A549 (cell line): ENCODE results near the gene ERAP2. TPM values are rescaled to one million over a fixed set of nuclear protein-coding genes. Genes with fewer than 3 reads are reported as not detected.
A peak's percentile ranks its signal among the peaks of the same experiment; 100 is the strongest.

Experiments
- ATOH8 ChIP-seq: fragments of 250-450 bp; sonication (Bioruptor Pico); IDR thresholded peaks from 2 replicates; pipeline ENCODE4 v1.5.0; 2020; ENCODE audit warnings: low read depth, mild to moderate bottlenecking, moderate library complexity
- BHLHE40 ChIP-seq: IDR thresholded peaks from 2 replicates; pipeline ENCODE4 v1.6.1; 2012; ENCODE audit warnings: low read depth, low read length, inconsistent platforms
- CEBPB ChIP-seq, 2 experiments: fragments of >200 bp in 1 of 2; sonication (Bioruptor Twin) in 1 of 2; formaldehyde crosslinking in 1 of 2; IDR thresholded peaks; 2 replicates each; pipeline ENCODE4 v1.6.1; 2012 to 2016
- CHD4 ChIP-seq: fragments of 200-600 bp; sonication (generic); IDR thresholded peaks from 2 replicates; pipeline ENCODE4 v1.6.1; 2016; ENCODE audit warnings: antibody characterized with exemption, mild to moderate bottlenecking, borderline replicate concordance
- HEYL ChIP-seq: fragments of 250-450 bp; sonication (Bioruptor Pico); IDR thresholded peaks from 2 replicates; pipeline ENCODE4 v1.8.0; 2021; ENCODE audit warnings: mild to moderate bottlenecking, moderate library complexity
- HMGXB4 ChIP-seq: fragments of 250-450 bp; sonication (Bioruptor Pico); IDR thresholded peaks from 2 replicates; pipeline ENCODE4 v1.5.0; 2021; ENCODE audit warnings: mild to moderate bottlenecking, moderate library complexity, borderline replicate concordance
- HOXB13 ChIP-seq: fragments of 250-450 bp; sonication (Bioruptor Pico); IDR thresholded peaks from 2 replicates; pipeline ENCODE4 v1.5.0; 2020; ENCODE audit warnings: low read depth, mild to moderate bottlenecking, moderate library complexity
- JUN ChIP-seq, 2 experiments: fragments of >200 bp; sonication (Bioruptor Twin); formaldehyde crosslinking; IDR thresholded peaks; 2 replicates in 1 of 2; 3 replicates in 1 of 2; pipeline ENCODE4 v1.6.1; 2016 to 2017
- MAFK ChIP-seq: fragments of 450-650 bp; IDR thresholded peaks from 2 replicates; pipeline ENCODE4 v1.6.1; 2014; ENCODE audit not compliant: partially characterized antibody
- MYC ChIP-seq: IDR thresholded peaks from 2 replicates; pipeline ENCODE4 v1.6.1; 2012; ENCODE audit warnings: mild to moderate bottlenecking, inconsistent platforms, low read length, improper control_type of control experiment, borderline replicate concordance
- NPAS2 ChIP-seq: fragments of 250-450 bp; sonication (Bioruptor Pico); IDR thresholded peaks from 2 replicates; pipeline ENCODE4 v1.8.0; 2022; ENCODE audit warnings: mild to moderate bottlenecking, moderate library complexity, borderline replicate concordance
- NR3C1 ChIP-seq: fragments of >200 bp; sonication (Bioruptor Twin); formaldehyde crosslinking; IDR thresholded peaks from 3 replicates; pipeline ENCODE4 v1.6.1; 2017
- PBX3 ChIP-seq: IDR thresholded peaks from 2 replicates; pipeline ENCODE4 v1.6.1; 2012
- RARB ChIP-seq: fragments of 250-450 bp; sonication (Bioruptor Pico); IDR thresholded peaks from 2 replicates; pipeline ENCODE4 v1.8.0; 2021; ENCODE audit warnings: mild to moderate bottlenecking, moderate library complexity
- RCOR1 ChIP-seq: fragments of 150-350 bp; IDR thresholded peaks from 2 replicates; pipeline ENCODE4 v1.6.1; 2014; ENCODE audit warnings: antibody characterized with exemption, low read length, low read depth
- RFX5 ChIP-seq: fragments of 450-650 bp; IDR thresholded peaks from 2 replicates; pipeline ENCODE4 v1.7.1; 2014; ENCODE audit warnings: antibody characterized with exemption, mild to moderate bottlenecking, moderate library complexity
- SMC3 ChIP-seq: fragments of >200 bp; sonication (Bioruptor Twin); formaldehyde crosslinking; IDR thresholded peaks from 3 replicates; pipeline ENCODE4 v1.6.1; 2018; ENCODE audit warnings: inconsistent platforms
- SREBF2 ChIP-seq: fragments of 450-650 bp; IDR thresholded peaks from 2 replicates; pipeline ENCODE4 v1.6.1; 2014; ENCODE audit warnings: mild to moderate bottlenecking, moderate library complexity
- TFCP2L1 ChIP-seq: fragments of 250-450 bp; sonication (Bioruptor Pico); IDR thresholded peaks from 2 replicates; pipeline ENCODE4 v1.5.0; 2021; ENCODE audit warnings: mild to moderate bottlenecking
- ZFP36 ChIP-seq: fragments of 450-650 bp; IDR thresholded peaks from 2 replicates; pipeline ENCODE4 v1.6.1; 2014; ENCODE audit warnings: borderline replicate concordance; ENCODE audit not compliant: partially characterized antibody
- polyA plus RNA-seq, 4 experiments: library from polyadenylated mRNA; depleted of rRNA in 3 of 4; stranded (reverse); fragments of >200 nt; fragmentation: RNase III in 1 of 4; extraction: RNeasy Plus Mini Kit Qiagen cat#74134 plus additional on column Dnase treatment in 1 of 4; gene quantifications; 2 replicates in 3 of 4; 3 replicates in 1 of 4; pipeline ENCODE4 v1.2.3, GENCODE V29; 2011 to 2017
- TF ChIP-seq, protein P1 (sequence below): fragments of >200 bp; sonication (Bioruptor Twin); formaldehyde crosslinking; IDR thresholded peaks from 3 replicates; pipeline ENCODE4 v1.6.1; 2016
- TF ChIP-seq, protein P2 (sequence below): fragments of 150-350 bp; IDR thresholded peaks from 2 replicates; pipeline ENCODE4 v1.6.1; 2014; ENCODE audit warnings: low read depth, mild to moderate bottlenecking, low read length

ERAP2 gene
- polyA plus RNA-seq, 2 of the 4 experiments (the other 2 are of a cell fraction), result 1.0 to 2.2 TPM

GRCh38 chr5:96935559-96936430 lies 59.5 kb downstream of the ERAP2 start, which contains the start of gene LNPEP (continued):
- TF ChIP-seq PBX3 (peak; percentile 77), TFCP2L1 (CRISPR knock-in tag) (no peak), MAFK (no peak), NPAS2 (CRISPR knock-in tag) (no peak), RARB (CRISPR knock-in tag) (no peak), HEYL (CRISPR knock-in tag) (no peak), SMC3 (no peak), CEBPB (IDR thresholded peaks at IDR 0.05) (no peak), SREBF2 (no peak), RCOR1 (no peak), JUN (IDR thresholded peaks at IDR 0.05) (peak in 1 of 2 experiments; percentile 54; a peak in 1 of 5 replicates), NR3C1 (no peak), ZFP36 (no peak), BHLHE40 (no peak), HMGXB4 (no peak), ATOH8 (CRISPR knock-in tag) (no peak), CHD4 (no peak), RFX5 (0 out of 2 replicates have a peak, but pooled peaks have one; percentile 60), HOXB13 (CRISPR knock-in tag) (no peak), MYC (peak; percentile 93)
- TF ChIP-seq, protein P1, sequence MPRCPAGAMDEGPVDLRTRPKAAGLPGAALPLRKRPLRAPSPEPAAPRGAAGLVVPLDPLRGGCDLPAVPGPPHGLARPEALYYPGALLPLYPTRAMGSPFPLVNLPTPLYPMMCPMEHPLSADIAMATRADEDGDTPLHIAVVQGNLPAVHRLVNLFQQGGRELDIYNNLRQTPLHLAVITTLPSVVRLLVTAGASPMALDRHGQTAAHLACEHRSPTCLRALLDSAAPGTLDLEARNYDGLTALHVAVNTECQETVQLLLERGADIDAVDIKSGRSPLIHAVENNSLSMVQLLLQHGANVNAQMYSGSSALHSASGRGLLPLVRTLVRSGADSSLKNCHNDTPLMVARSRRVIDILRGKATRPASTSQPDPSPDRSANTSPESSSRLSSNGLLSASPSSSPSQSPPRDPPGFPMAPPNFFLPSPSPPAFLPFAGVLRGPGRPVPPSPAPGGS, result no peak; the same call in 2 of the 3 replicates
- TF ChIP-seq, protein P2, sequence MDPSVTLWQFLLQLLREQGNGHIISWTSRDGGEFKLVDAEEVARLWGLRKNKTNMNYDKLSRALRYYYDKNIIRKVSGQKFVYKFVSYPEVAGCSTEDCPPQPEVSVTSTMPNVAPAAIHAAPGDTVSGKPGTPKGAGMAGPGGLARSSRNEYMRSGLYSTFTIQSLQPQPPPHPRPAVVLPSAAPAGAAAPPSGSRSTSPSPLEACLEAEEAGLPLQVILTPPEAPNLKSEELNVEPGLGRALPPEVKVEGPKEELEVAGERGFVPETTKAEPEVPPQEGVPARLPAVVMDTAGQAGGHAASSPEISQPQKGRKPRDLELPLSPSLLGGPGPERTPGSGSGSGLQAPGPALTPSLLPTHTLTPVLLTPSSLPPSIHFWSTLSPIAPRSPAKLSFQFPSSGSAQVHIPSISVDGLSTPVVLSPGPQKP, result no peak
